Astrocyte of the cerebellum (primary cell): ENCODE results near the gene ETFA.

Experiments
- DNase-seq: peaks from one replicate; pipeline ENCODE4 v3.0.0-alpha.2; 2011; ENCODE audit warnings: low read depth
- H3K4me3 ChIP-seq: 2 replicates; pipeline ENCODE4 v1.5.1; 2011; ENCODE audit warnings: mild to moderate bottlenecking, low read depth, low read length, moderate library complexity
- CTCF ChIP-seq: IDR thresholded peaks from 2 replicates; pipeline ENCODE4 v1.5.1; 2012; ENCODE audit warnings: low read length, low read depth, moderate library complexity, mild to moderate bottlenecking; ENCODE audit errors: missing control alignments
- in situ Hi-C: cut with HindIII; loops from 2 replicates; pipeline ENCODE4 v1.10.0; 2017; ENCODE audit warnings: low sequenced_read_pairs

The ETFA gene

GRCh38 chr15:76330080-76330680, 18.9 kb upstream of the ETFA start:
- H3K4me3 ChIP-seq = no peak overlapping the region
- peak; percentile 72 for TF ChIP-seq CTCF
- peak; percentile 39 for DNase-seq

GRCh38 chr15:76328958-76329357, 17.7 kb upstream of the ETFA start:
- no peak overlapping the region for H3K4me3 ChIP-seq
- DNase-seq = no peak
- no peak for TF ChIP-seq CTCF
- in situ Hi-C loops = no loop called here

More at GRCh38 chr15:76330080-76330680, 18.9 kb upstream of the ETFA start:
- in situ Hi-C loops = no loop called here

GRCh38 chr15:76328106-76328696, 16.9 kb upstream of the ETFA start:
- no peak for DNase-seq
- H3K4me3 ChIP-seq = no peak overlapping the region
- no peak for TF ChIP-seq CTCF
- in situ Hi-C loops = no loop called here

GRCh38 chr15:76327191-76328105, 16.2 kb upstream of the ETFA start:
- H3K4me3 ChIP-seq = no peak overlapping the region
- no peak for TF ChIP-seq CTCF
- in situ Hi-C loops = no loop called here
- DNase-seq = peak; percentile 18

GRCh38 chr15:76325704-76326103, 14.4 kb upstream of the ETFA start:
- no peak for DNase-seq
- TF ChIP-seq CTCF = no peak
- no peak overlapping the region for H3K4me3 ChIP-seq
- in situ Hi-C loops = no loop called here

GRCh38 chr15:76324066-76324465, 12.8 kb upstream of the ETFA start:
- in situ Hi-C loops = no loop called here
- no peak for DNase-seq
- no peak for TF ChIP-seq CTCF
- no peak overlapping the region for H3K4me3 ChIP-seq
